ENCODE measurements around the gene UBE2O. TPM values are rescaled to one million over a fixed set of nuclear protein-coding genes. Genes with fewer than 3 reads are reported as not detected.

UBE2O gene
- total and polyA plus RNA-seq, 2 experiments from 2014 or later, result 30.4 to 79.4 TPM

DNA sequence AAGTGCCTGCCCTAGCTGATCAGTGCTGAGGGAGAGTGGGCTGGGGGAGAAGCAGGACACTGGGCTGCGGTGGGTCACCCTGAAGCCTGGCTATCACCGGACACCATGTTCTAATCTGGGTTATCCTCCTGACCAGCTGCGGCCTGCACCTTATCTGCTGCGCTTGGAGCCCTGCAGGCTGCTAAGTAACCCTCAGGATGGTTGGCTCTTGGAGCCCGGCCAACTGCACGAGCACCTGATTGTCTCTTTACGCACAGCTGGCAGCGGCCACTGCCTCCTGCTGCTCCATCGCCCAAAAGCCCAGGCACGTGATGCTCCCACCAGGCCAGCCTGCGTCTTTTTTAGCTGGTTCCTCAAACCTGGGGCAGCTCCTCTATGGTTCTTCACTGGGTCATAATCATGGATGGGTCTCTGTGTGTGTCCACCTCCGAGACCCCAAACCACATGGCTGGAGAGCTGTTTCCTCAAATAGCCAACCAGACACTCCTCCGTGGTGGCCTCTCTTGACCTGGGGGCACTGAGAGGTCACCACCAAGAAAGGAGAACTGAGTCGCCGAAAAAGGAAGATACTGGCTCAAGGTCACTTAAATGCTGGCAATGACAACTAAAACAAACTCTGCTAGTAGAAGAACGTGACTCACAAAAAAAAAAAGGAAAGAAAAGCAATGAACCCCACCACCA is 46.8 kb downstream of the UBE2O start:
- peaks cover 20% of the 10 kb centered on the region for H3K4me1 Mint-ChIP-seq
- H3K9me3 Mint-ChIP-seq, result no peaks in the 10 kb centered on the region; the same call in 2 of the 3 replicates
- H3K4me2 ChIP-seq, result no peak overlapping the region
- H3K36me3 ChIP-seq (ENCODE audit: insufficient read depth), result peaks cover 30% of the 10 kb centered on the region
- H3K79me2 ChIP-seq (replicated peaks; ENCODE audit: insufficient read depth), result peaks cover 53% of the 10 kb centered on the region
- 0 out of 2 replicates have a peak overlapping the region, but pooled peaks have one; percentile 14 for H3K27ac ChIP-seq (ENCODE audit: low read depth)
- no peak overlapping the region for H3K4me3 Mint-ChIP-seq
- no peak overlapping the region for H3K27ac Mint-ChIP-seq
- H3K36me3 Mint-ChIP-seq (ENCODE audit: low read depth), result peaks cover 54% of the 10 kb centered on the region
- peaks cover 4% of the 10 kb centered on the region; the same call in 1 of the 2 replicates for H3F3A ChIP-seq (replicated peaks; ENCODE audit: low read depth)
- H3K27me3 ChIP-seq (ENCODE audit: insufficient read depth), result no peaks in the 10 kb centered on the region
- H2AFZ ChIP-seq, result no peak overlapping the region
- no peak for ATAC-seq
- H3K27me3 Mint-ChIP-seq (ENCODE audit: insufficient read depth, low read depth, poor library complexity), result peaks cover 9% of the 10 kb centered on the region
- H3K9me2 ChIP-seq (ENCODE audit: insufficient read depth), result no peaks in the 10 kb centered on the region
- H3K4me3 ChIP-seq, result no peak overlapping the region
- TF ChIP-seq JUNB (IDR thresholded peaks at IDR 0.05; ENCODE audit: unreplicated experiment) (no peak), NANOG (IDR thresholded peaks at IDR 0.05; ENCODE audit: borderline replicate concordance) (no peak), ZNF114 (CRISPR knock-in tag; IDR thresholded peaks at IDR 0.05) (no peak), POLR2AphosphoS5 (IDR thresholded peaks at IDR 0.05; ENCODE audit: low read depth) (no peak), EZH2 (IDR thresholded peaks at IDR 0.05; ENCODE audit: low read depth, unreplicated experiment) (no peak), EZH2phosphoT487 (IDR thresholded peaks at IDR 0.05; ENCODE audit: unreplicated experiment) (no peak), STAT1 (IDR thresholded peaks at IDR 0.05; ENCODE audit: unreplicated experiment) (no peak), ZNF331 (CRISPR knock-in tag; IDR thresholded peaks at IDR 0.05; ENCODE audit: low read depth) (no peak)
- TF ChIP-seq, protein P1, sequence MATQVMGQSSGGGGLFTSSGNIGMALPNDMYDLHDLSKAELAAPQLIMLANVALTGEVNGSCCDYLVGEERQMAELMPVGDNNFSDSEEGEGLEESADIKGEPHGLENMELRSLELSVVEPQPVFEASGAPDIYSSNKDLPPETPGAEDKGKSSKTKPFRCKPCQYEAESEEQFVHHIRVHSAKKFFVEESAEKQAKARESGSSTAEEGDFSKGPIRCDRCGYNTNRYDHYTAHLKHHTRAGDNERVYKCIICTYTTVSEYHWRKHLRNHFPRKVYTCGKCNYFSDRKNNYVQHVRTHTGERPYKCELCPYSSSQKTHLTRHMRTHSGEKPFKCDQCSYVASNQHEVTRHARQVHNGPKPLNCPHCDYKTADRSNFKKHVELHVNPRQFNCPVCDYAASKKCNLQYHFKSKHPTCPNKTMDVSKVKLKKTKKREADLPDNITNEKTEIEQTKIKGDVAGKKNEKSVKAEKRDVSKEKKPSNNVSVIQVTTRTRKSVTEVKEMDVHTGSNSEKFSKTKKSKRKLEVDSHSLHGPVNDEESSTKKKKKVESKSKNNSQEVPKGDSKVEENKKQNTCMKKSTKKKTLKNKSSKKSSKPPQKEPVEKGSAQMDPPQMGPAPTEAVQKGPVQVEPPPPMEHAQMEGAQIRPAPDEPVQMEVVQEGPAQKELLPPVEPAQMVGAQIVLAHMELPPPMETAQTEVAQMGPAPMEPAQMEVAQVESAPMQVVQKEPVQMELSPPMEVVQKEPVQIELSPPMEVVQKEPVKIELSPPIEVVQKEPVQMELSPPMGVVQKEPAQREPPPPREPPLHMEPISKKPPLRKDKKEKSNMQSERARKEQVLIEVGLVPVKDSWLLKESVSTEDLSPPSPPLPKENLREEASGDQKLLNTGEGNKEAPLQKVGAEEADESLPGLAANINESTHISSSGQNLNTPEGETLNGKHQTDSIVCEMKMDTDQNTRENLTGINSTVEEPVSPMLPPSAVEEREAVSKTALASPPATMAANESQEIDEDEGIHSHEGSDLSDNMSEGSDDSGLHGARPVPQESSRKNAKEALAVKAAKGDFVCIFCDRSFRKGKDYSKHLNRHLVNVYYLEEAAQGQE (IDR thresholded peaks at IDR 0.05; ENCODE audit: unreplicated experiment), result no peak
- TF ChIP-seq, protein P2, sequence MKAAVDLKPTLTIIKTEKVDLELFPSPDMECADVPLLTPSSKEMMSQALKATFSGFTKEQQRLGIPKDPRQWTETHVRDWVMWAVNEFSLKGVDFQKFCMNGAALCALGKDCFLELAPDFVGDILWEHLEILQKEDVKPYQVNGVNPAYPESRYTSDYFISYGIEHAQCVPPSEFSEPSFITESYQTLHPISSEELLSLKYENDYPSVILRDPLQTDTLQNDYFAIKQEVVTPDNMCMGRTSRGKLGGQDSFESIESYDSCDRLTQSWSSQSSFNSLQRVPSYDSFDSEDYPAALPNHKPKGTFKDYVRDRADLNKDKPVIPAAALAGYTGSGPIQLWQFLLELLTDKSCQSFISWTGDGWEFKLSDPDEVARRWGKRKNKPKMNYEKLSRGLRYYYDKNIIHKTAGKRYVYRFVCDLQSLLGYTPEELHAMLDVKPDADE (IDR thresholded peaks at IDR 0.05), result no peak
- TF ChIP-seq, protein P3, sequence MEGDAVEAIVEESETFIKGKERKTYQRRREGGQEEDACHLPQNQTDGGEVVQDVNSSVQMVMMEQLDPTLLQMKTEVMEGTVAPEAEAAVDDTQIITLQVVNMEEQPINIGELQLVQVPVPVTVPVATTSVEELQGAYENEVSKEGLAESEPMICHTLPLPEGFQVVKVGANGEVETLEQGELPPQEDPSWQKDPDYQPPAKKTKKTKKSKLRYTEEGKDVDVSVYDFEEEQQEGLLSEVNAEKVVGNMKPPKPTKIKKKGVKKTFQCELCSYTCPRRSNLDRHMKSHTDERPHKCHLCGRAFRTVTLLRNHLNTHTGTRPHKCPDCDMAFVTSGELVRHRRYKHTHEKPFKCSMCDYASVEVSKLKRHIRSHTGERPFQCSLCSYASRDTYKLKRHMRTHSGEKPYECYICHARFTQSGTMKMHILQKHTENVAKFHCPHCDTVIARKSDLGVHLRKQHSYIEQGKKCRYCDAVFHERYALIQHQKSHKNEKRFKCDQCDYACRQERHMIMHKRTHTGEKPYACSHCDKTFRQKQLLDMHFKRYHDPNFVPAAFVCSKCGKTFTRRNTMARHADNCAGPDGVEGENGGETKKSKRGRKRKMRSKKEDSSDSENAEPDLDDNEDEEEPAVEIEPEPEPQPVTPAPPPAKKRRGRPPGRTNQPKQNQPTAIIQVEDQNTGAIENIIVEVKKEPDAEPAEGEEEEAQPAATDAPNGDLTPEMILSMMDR (conservative IDR thresholded peaks at IDR 0.05; ENCODE audit: low read depth in 2 of 2), result no peak
- TF ChIP-seq, protein P4, sequence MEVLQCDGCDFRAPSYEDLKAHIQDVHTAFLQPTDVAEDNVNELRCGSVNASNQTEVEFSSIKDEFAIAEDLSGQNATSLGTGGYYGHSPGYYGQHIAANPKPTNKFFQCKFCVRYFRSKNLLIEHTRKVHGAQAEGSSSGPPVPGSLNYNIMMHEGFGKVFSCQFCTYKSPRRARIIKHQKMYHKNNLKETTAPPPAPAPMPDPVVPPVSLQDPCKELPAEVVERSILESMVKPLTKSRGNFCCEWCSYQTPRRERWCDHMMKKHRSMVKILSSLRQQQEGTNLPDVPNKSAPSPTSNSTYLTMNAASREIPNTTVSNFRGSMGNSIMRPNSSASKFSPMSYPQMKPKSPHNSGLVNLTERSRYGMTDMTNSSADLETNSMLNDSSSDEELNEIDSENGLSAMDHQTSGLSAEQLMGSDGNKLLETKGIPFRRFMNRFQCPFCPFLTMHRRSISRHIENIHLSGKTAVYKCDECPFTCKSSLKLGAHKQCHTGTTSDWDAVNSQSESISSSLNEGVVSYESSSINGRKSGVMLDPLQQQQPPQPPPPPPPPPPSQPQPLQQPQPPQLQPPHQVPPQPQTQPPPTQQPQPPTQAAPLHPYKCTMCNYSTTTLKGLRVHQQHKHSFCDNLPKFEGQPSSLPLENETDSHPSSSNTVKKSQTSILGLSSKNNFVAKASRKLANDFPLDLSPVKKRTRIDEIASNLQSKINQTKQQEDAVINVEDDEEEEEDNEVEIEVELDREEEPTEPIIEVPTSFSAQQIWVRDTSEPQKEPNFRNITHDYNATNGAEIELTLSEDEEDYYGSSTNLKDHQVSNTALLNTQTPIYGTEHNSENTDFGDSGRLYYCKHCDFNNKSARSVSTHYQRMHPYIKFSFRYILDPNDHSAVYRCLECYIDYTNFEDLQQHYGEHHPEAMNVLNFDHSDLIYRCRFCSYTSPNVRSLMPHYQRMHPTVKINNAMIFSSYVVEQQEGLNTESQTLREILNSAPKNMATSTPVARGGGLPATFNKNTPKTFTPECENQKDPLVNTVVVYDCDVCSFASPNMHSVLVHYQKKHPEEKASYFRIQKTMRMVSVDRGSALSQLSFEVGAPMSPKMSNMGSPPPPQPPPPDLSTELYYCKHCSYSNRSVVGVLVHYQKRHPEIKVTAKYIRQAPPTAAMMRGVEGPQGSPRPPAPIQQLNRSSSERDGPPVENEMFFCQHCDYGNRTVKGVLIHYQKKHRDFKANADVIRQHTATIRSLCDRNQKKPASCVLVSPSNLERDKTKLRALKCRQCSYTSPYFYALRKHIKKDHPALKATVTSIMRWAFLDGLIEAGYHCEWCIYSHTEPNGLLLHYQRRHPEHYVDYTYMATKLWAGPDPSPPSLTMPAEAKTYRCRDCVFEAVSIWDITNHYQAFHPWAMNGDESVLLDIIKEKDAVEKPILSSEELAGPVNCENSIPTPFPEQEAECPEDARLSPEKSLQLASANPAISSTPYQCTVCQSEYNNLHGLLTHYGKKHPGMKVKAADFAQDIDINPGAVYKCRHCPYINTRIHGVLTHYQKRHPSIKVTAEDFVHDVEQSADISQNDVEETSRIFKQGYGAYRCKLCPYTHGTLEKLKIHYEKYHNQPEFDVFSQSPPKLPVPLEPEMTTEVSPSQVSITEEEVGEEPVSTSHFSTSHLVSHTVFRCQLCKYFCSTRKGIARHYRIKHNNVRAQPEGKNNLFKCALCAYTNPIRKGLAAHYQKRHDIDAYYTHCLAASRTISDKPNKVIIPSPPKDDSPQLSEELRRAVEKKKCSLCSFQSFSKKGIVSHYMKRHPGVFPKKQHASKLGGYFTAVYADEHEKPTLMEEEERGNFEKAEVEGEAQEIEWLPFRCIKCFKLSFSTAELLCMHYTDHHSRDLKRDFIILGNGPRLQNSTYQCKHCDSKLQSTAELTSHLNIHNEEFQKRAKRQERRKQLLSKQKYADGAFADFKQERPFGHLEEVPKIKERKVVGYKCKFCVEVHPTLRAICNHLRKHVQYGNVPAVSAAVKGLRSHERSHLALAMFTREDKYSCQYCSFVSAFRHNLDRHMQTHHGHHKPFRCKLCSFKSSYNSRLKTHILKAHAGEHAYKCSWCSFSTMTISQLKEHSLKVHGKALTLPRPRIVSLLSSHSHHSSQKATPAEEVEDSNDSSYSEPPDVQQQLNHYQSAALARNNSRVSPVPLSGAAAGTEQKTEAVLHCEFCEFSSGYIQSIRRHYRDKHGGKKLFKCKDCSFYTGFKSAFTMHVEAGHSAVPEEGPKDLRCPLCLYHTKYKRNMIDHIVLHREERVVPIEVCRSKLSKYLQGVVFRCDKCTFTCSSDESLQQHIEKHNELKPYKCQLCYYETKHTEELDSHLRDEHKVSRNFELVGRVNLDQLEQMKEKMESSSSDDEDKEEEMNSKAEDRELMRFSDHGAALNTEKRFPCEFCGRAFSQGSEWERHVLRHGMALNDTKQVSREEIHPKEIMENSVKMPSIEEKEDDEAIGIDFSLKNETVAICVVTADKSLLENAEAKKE (CRISPR knock-in tag; IDR thresholded peaks at IDR 0.05), result no peak
- no peak for DNase-seq (ENCODE audit: low spot score)
- H3K4me1 ChIP-seq (ENCODE audit: insufficient read depth), result no peaks in the 10 kb centered on the region
- peaks cover 21% of the 10 kb centered on the region for H4K20me1 ChIP-seq (replicated peaks; ENCODE audit: insufficient read depth)

Measured in GM23338 (cell line).